T-helper 1 cell (primary cell): ENCODE data around the gene PTCD2.
"Not testable (repeated sequence)": the region's sequence is repeated elsewhere in the genome, so short reads cannot be mapped to it uniquely, and the experiment has no call there.

Experiments used
- DNase-seq, 5 donors: peaks; one replicate each; pipeline ENCODE4 v3.0.0-alpha.2; 2012 to 2020

The PTCD2 gene

GRCh38 chr5:72298136-72298535, 22.0 kb upstream of the PTCD2 start:
- DNase-seq, result not testable (repeated sequence)

GRCh38 chr5:72298711-72299110, 21.5 kb upstream of the PTCD2 start:
- DNase-seq, result no peak

- no peak for DNase-seq
Measured at GRCh38 chr5:72300590-72301339, 19.4 kb upstream of the PTCD2 start.

DNA sequence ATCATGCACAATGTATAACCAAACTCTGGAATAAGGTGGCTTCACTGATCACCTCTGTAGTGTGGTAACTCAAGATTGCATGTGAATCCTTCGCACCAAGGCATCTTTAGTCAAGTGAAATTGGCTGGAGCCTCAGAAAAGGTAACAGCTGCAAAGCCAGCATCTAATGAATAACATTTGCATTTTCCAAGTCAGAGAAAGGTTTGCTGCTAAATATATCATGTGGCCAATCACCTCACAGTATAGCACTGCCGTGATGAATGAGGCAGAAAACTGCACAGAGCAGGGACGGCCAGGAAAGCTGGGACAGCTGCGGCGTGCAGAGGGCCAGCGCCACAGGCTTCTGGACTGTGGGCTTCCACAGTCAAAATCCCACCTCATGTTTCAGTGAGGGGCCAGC, 18.6 kb upstream of the PTCD2 start:
- DNase-seq, result no peak

DNA sequence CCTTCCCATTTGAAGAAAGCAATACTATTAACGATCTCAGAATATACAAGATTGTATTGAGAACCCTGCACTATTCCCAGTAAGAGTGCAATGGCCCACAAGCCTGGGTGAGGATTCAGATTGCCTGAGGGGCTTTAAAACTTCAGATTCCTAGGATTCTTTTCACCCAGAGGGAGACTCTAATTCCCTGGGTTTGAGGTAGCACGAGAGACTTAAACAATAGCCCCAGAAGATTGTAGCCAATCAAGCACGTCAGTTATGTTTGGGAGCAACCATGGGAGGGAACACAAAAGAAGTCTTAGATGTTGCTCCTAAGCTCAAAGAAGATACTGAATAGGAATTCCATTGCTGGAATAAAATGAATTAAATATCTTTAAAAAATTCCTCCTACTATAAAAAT, 18.0 kb upstream of the PTCD2 start:
- no peak for DNase-seq

- no peak for DNase-seq
Measured at GRCh38 chr5:72305194-72306142, 14.7 kb upstream of the PTCD2 start.

DNA sequence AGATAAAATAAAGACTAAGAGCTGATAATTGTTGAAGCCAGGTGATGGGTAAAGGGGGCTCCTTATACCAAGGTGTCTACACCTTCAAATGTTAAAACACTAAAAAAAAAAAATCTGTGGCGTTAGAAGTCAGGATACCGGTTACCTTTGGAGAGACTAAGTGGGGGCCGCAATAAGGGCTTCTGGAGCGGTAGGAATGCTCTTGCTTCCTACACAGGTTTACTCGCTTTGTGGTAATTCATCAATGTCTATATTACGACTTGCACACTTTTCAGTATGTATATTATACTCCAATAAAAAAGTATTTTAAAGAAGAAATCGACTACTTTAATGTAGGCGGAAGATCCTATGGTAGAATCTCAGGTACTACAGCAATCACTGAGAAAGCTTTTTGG, 12.6 kb upstream of the PTCD2 start:
- DNase-seq, result no peak

- peak; percentile 91 to 97 (median 94) for DNase-seq
Measured at GRCh38 chr5:72307968-72308852, 12.0 kb upstream of the PTCD2 start.

GRCh38 chr5:72308853-72309191, 11.4 kb upstream of the PTCD2 start:
- no peak for DNase-seq

GRCh38 chr5:72313141-72313540, 7.0 kb upstream of the PTCD2 start:
- DNase-seq, result no peak

- no peak for DNase-seq
Measured at GRCh38 chr5:72314571-72315172, 5.5 kb upstream of the PTCD2 start.

GRCh38 chr5:72319435-72319975, 668 bp upstream of the PTCD2 start:
- DNase-seq, result not testable (repeated sequence)

DNA sequence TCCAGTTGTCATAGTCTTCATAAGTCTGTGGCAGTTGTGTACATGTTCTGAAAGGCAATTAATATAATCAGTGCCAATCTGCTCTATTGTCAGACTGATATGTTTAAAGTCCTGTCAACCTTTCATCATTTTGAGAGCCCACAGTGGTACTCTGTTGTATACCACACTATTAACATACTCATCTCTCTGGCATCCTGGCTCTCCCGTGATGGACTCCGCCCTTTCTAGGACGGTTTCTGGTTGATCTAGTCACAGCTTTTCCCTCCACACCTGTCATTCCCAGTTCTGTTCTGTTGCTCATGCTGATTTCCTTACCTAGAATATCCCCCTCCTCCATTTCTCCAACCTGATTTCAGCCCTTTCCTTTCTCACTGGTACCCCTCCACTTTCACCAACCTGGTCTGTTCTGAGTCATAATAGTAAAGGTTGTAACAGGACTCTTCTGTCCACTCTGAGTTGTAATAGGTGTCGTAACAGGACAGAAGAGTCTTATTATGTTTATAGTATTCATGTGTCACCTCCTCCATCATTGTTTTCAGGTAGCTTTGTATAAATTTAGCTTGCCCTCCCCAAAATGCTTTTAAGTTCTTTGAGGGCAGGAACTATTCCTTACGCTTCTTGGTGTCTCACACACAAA, 4.1 kb downstream of the PTCD2 start:
- DNase-seq, result no peak

- DNase-seq, result no peak
Measured at GRCh38 chr5:72325566-72326305, 5.6 kb downstream of the PTCD2 start.

- no peak for DNase-seq
Measured at GRCh38 chr5:72326306-72326649, 6.1 kb downstream of the PTCD2 start.

DNA sequence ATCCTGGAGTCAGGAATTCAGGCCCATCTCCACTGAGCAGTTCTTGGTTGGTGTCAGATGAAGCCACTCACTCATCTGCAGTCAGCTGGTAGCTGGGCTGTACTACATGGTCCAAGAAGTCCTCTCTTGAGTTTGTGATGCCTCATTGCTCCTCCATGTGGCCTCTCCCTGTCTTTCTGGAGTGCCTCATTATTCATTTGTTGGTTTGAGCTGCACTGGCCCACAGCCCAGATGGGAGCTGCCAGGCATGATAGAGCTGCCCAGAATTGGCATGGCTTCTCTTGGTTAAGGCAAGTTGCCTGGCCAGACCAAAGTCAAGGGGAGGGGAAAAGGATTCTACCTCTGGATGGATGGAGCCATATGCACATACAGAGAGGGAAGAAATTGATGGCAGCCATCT, 8.0 kb downstream of the PTCD2 start:
- no peak for DNase-seq

DNA sequence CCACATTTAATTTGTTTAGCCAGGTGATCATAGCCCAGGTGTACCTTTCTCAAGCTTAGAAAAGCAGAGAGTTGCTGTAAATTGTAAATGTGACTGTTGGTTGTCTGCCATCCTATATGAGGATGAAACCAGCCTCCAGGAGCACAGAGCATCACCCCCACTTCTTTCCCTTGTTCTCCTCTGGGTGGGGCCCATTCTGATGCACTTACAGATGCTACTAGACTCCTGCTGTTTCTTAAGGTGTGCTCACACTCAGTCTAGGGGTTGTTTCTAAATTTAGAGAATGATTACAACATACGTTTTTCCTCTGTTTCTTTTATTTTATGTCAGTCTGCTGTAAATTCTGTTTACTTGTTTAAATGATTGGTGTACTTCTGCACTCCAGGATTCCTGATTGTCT, 10.5 kb downstream of the PTCD2 start:
- no peak for DNase-seq

- DNase-seq, result no peak
Measured at GRCh38 chr5:72337159-72337558, 17.0 kb downstream of the PTCD2 start.

GRCh38 chr5:72338689-72339209, 18.6 kb downstream of the PTCD2 start:
- no peak for DNase-seq

DNA sequence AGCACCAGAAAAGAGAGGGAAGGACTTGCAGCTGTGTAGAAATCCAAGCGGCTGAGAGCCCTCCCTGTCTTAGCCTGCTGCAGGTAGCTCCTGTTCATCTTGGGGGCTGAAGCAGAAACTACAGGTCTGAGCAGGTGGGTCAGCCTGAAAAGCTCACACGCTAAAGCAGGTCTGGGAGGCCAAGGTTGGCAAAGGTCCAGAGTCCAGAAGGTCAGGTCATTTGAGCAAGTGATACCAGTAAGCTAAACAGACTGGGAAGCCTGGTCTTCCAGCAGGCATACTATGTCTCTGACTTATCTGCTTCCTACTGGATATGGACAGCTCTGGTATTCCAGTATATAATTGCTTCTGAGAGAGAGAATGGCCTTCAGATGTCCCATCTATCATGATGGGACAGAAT, 26.2 kb downstream of the PTCD2 start:
- no peak for DNase-seq

DNA sequence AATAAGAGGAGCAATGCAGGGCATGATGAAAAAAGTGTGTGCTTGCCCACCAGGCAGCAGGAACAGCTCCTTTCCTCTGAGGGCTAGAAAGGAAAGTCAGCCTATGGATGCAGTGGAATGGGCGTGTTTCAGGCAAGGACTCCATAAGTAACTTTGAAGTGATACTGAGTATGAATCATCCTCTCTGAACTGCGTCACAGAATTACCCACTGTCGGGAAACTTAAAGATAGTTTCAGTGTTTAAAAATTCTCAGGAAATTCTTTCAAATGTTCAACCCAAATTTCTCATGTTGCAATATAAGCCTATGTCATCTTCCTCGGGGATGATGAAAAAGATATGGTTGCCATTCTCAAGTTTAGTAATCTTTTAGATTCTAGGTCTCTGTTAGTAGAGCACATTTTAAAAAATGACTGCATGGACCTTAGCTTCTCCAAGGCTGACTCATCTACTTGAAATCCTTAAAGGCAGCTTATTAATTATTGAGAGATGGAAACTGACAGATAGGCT, 27.7 kb downstream of the PTCD2 start:
- peak in 1 of 5 donors; percentile 61 for DNase-seq
